AG10803 (cell line): Measurements from ENCODE around the gene MPPE1.
A peak's percentile ranks its signal among the peaks of the same experiment; 100 is the strongest.
"Not testable (repeated sequence)": the region's sequence is repeated elsewhere in the genome, so short reads cannot be mapped to it uniquely, and the experiment has no call there.

Experiments
- DNase-seq: peaks from one replicate; pipeline ENCODE4 v3.0.0; 2010; ENCODE audit warnings: low read depth
- H3K4me3 ChIP-seq: 2 replicates; pipeline ENCODE4 v1.5.1; 2011; ENCODE audit warnings: mild to moderate bottlenecking, low read length, control low read depth
- CTCF ChIP-seq: conservative IDR thresholded peaks from 2 replicates; pipeline ENCODE4 v1.5.1; 2011; ENCODE audit warnings: mild to moderate bottlenecking, low read length, control low read depth, inconsistent platforms

Gene MPPE1

DNA sequence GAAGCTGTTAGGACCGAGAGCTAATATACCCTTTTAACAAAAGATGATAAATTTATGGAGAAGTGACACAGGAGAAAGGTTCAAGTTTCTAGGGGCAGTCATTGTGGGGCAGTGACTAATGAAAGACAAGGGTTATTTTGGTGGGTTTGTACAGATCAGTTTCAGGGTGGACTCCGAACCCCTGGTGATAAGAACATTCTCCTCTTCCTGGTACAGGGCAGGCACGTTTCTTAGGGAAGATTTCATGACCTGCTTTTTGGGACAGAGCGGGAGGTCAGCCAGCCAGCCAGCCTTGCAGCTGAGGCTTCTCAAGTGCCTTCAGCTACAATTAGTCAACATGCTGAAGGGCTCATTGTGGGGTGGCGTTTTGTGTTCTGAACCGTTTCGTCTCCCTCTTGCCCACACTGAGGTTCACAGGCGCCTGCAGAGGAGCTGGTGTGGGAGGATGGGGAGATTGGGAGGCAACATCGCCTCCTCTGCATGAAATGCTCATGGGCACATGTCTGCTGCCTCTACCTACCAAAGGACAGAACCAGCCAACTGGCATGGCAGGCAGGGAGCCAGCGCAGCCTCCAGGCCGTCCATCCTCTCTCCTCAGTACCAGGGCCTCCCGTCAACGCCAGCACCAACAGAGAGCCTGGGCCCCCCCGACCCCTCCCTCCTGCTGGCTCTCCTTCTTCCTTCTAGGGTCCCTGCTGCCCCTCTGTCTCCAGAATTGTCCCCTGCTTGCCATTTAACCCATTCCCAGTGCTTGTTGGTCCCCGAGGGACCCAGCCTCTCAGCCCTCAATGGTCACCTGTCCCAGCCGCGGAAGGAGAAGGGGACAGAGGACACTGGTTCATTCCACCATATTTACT lies 47.3 kb downstream of the MPPE1 start:
- no peak for TF ChIP-seq CTCF
- no peak for DNase-seq
- no peak overlapping the region for H3K4me3 ChIP-seq

DNA sequence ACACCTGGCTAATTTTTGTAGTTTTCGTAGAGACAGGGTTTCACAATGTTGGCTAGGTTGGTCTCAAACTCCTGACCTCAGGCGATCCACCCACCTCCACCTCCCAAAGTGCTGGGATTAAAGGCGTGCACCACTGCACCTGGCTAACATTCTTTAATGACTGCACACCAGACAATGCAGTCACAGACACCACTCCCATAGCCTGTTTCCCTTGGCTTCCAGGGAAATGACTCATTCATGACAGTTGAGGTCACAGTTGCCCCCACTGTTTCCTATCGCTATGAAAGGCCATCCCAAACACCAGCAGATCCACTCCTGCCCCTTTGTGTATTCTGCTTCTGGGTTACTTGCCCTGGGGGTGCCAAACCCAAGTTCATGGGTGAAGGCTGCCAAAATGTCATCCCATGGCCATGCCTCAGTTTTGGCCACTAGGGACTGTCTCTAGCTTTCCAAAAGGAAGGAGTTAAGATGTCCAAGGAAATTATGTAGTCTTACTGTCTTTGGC lies 48.2 kb downstream of the MPPE1 start:
- DNase-seq = peak; percentile 48
- H3K4me3 ChIP-seq = no peak overlapping the region
- TF ChIP-seq CTCF = 0 out of 2 replicates have a peak, but pooled peaks have one; percentile 22

DNA sequence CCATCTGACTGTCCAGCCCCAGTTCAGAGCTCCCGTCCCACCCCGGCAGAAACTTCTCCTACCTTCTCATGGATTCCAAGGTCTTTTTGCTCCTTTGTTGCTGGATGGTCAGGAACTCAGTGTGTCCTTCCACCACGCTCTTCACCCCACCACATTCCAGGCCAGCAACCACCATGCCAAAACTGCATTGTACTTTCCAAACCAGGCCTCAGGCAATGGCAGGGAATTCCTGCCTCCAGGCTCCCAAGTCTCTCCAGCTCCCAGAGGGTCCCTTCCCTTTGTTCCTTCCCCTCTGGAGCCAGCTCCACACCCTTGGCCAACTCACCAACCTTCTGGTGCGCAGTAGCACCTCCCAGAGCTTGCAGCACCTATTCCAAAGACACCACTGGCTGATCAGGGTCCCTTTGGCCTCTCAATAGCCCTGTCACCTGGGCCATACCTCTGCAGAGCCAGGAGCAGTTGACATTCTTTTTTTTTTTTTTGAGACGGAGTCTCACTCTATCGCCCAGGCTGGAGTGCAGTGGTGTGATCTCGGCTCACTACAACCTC lies 48.8 kb downstream of the MPPE1 start:
- TF ChIP-seq CTCF = no peak
- H3K4me3 ChIP-seq = no peak overlapping the region
- no peak for DNase-seq

- H3K4me3 ChIP-seq = peak overlapping the region; percentile 37
- peak; percentile 89 for DNase-seq
- TF ChIP-seq CTCF = no peak
These were observed 50.8 kb downstream of the MPPE1 start for GRCh38 chr18:11857177-11857887.

GRCh38 chr18:11854554-11854953 lies 53.6 kb downstream of the MPPE1 start:
- not testable (repeated sequence) for DNase-seq, H3K4me3 ChIP-seq

GRCh38 chr18:11851806-11852337 lies 56.2 kb downstream of the MPPE1 start:
- DNase-seq = peak; percentile 41
- no peak for TF ChIP-seq CTCF
- peak overlapping the region; percentile 100 for H3K4me3 ChIP-seq

- peak within 1 kb of the TSS; percentile 100 for H3K4me3 ChIP-seq
- peak; percentile 96 for DNase-seq
- no peak for TF ChIP-seq CTCF
These were observed 56.8 kb downstream of the MPPE1 start, which contains the start of gene CHMP1B for GRCh38 chr18:11851146-11851805. CHMP1B (plus strand) TSS chr18:11851413; CDS start chr18:11851512, 99 bp downstream.
